HEK293T (cell line): ENCODE measurements around the gene RAD51B.
A peak's percentile ranks its signal among the peaks of the same experiment; 100 is the strongest.

Experiments
- CTCF ChIA-PET: fragments of 350-600 bp; formaldehyde crosslinking; extraction: SDS; loops from one replicate; lab custom pipeline; 2021; ENCODE audit warnings: antibody characterized with exemption, inconsistent platforms; lab: Yijun Ruan, JAX
- POLR2A ChIA-PET: fragments of 350-600 bp; formaldehyde crosslinking; extraction: SDS; loops from one replicate; lab custom pipeline; 2020; ENCODE audit warnings: antibody characterized with exemption, inconsistent platforms; lab: Yijun Ruan, JAX
- DNase-seq: peaks from one replicate; pipeline ENCODE4 v3.0.0; 2012; ENCODE audit warnings: mixed read lengths; ENCODE audit errors: extremely low spot score
- ARNT ChIP-seq: fragments of 450-650 bp; IDR thresholded peaks from 2 replicates; pipeline ENCODE4 v1.6.1; 2017; ENCODE audit warnings: mild to moderate bottlenecking
- BHLHE40 ChIP-seq: fragments of 450-650 bp; IDR thresholded peaks from 2 replicates; pipeline ENCODE4 v1.6.1; 2016; ENCODE audit warnings: mild to moderate bottlenecking, moderate library complexity, borderline replicate concordance
- CTBP1 ChIP-seq: fragments of 450-650 bp; IDR thresholded peaks from 2 replicates; pipeline ENCODE4 v1.6.1; 2016; ENCODE audit warnings: borderline replicate concordance
- ELF4 ChIP-seq: fragments of 450-650 bp; IDR thresholded peaks from 2 replicates; pipeline ENCODE4 v1.6.1; 2017; ENCODE audit warnings: antibody characterized with exemption
- FOXA1 ChIP-seq: fragments of 450-650 bp; IDR thresholded peaks from 2 replicates; pipeline ENCODE4 v1.6.1; 2016; ENCODE audit warnings: mild to moderate bottlenecking
- FOXK2 ChIP-seq: fragments of 450-650 bp; IDR thresholded peaks from 2 replicates; pipeline ENCODE4 v1.6.1; 2016; ENCODE audit warnings: mild to moderate bottlenecking
- FOXM1 ChIP-seq: fragments of 450-650 bp; IDR thresholded peaks from 2 replicates; pipeline ENCODE4 v1.6.1; 2017; ENCODE audit warnings: mild to moderate bottlenecking, borderline replicate concordance
- HDGF ChIP-seq: fragments of 450-650 bp; IDR thresholded peaks from 2 replicates; pipeline ENCODE4 v1.6.1; 2017; ENCODE audit warnings: antibody characterized with exemption, borderline replicate concordance
- L3MBTL2 ChIP-seq: fragments of 450-650 bp; conservative IDR thresholded peaks from 2 replicates; pipeline ENCODE4 v1.6.1; 2016; ENCODE audit warnings: mild to moderate bottlenecking
- LEF1 ChIP-seq: fragments of 450-650 bp; IDR thresholded peaks from 2 replicates; pipeline ENCODE4 v1.6.1; 2017; ENCODE audit warnings: mild to moderate bottlenecking, borderline replicate concordance
- NFRKB ChIP-seq: fragments of 450-650 bp; IDR thresholded peaks from 2 replicates; pipeline ENCODE4 v1.6.1; 2016; ENCODE audit warnings: mild to moderate bottlenecking, moderate library complexity
- PKNOX1 ChIP-seq: fragments of 450-650 bp; IDR thresholded peaks from 2 replicates; pipeline ENCODE4 v1.6.1; 2016
- SP1 ChIP-seq: fragments of 450-650 bp; IDR thresholded peaks from 2 replicates; pipeline ENCODE4 v1.6.1; 2017
- SUZ12 ChIP-seq: fragments of 450-650 bp; IDR thresholded peaks from 2 replicates; pipeline ENCODE4 v1.6.1; 2016; ENCODE audit warnings: mild to moderate bottlenecking
- TARDBP ChIP-seq: fragments of 450-650 bp; IDR thresholded peaks from 2 replicates; pipeline ENCODE4 v1.6.1; 2016
- ZNF384 ChIP-seq: fragments of 450-650 bp; IDR thresholded peaks from 2 replicates; pipeline ENCODE4 v1.6.1; 2016

Gene RAD51B

GRCh38 chr14:68543516-68543915, 723.9 kb downstream of the RAD51B start:
- ChIA-PET POLR2A (no interaction called here), CTCF (no interaction called here)
- TF ChIP-seq NFRKB (no peak), HDGF (no peak), L3MBTL2 (no peak), ELF4 (no peak), PKNOX1 (no peak), FOXK2 (no peak), SUZ12 (no peak), ARNT (no peak), FOXA1 (no peak), BHLHE40 (no peak), SP1 (no peak), FOXM1 (no peak), ZNF384 (no peak), CTBP1 (no peak), TARDBP (no peak), LEF1 (no peak)
- no peak for DNase-seq

GRCh38 chr14:68544081-68544892, 724.7 kb downstream of the RAD51B start:
- CTCF ChIA-PET, result no interaction called here
- no peak for TF ChIP-seq SP1
- TF ChIP-seq NFRKB, result no peak
- no peak for TF ChIP-seq CTBP1
- no peak for TF ChIP-seq L3MBTL2
- TF ChIP-seq ELF4, result no peak
- TF ChIP-seq TARDBP, result no peak
- no peak for TF ChIP-seq BHLHE40
- TF ChIP-seq LEF1, result no peak
- no peak for TF ChIP-seq PKNOX1
- no peak for TF ChIP-seq ZNF384
- TF ChIP-seq FOXA1, result no peak
- TF ChIP-seq SUZ12, result no peak
- no peak for TF ChIP-seq FOXK2
- no peak for TF ChIP-seq HDGF
- TF ChIP-seq ARNT, result no peak
- TF ChIP-seq FOXM1, result no peak
- DNase-seq, result no peak
- POLR2A ChIA-PET, result no interaction called here

GRCh38 chr14:68546839-68547238, 727.3 kb downstream of the RAD51B start:
- no peak for DNase-seq
- ChIA-PET POLR2A (interaction anchor here (0.5 kb wide), 1 partner anchor 650 kb away, joined by 3 read pairs; no protein-coding TSS in a partner anchor), CTCF (no interaction called here)
- no peak for TF ChIP-seq LEF1
- TF ChIP-seq ARNT, result no peak
- TF ChIP-seq FOXA1, result no peak
- TF ChIP-seq CTBP1, result no peak
- no peak for TF ChIP-seq PKNOX1
- no peak for TF ChIP-seq SUZ12
- no peak for TF ChIP-seq L3MBTL2
- TF ChIP-seq TARDBP, result no peak
- TF ChIP-seq FOXM1, result no peak

GRCh38 chr14:68547305-68548193, 728.0 kb downstream of the RAD51B start:
- TF ChIP-seq SP1 (no peak), ZNF384 (no peak), LEF1 (no peak)
- CTCF ChIA-PET, result no interaction called here
- DNase-seq, result peak; percentile 15
- POLR2A ChIA-PET, result interaction anchor here (0.5 to 1.0 kb wide), 2 partner anchors 41 to 649 kb away, joined by 3 read pairs; no protein-coding TSS in a partner anchor

GRCh38 chr14:68548194-68549076, 728.9 kb downstream of the RAD51B start:
- peak; percentile 82 for DNase-seq
- POLR2A ChIA-PET, result interaction anchor here (1.0 kb wide), 1 partner anchor 40 kb away, joined by 3 read pairs; no protein-coding TSS in a partner anchor
- TF ChIP-seq L3MBTL2, result no peak; the same call in 1 of the 2 replicates
- peak; percentile 96 for TF ChIP-seq PKNOX1
- no peak for TF ChIP-seq ZNF384
- TF ChIP-seq NFRKB, result no peak
- TF ChIP-seq FOXK2, result peak; percentile 63; the same call in 1 of the 2 replicates
- 0 out of 2 replicates have a peak, but pooled peaks have one; percentile 27 for TF ChIP-seq FOXM1
- TF ChIP-seq SUZ12, result no peak
- no peak for TF ChIP-seq ELF4
- no peak for TF ChIP-seq HDGF
- no peak for TF ChIP-seq TARDBP
- TF ChIP-seq LEF1, result no peak; the same call in 1 of the 2 replicates
- peak; percentile 86 for TF ChIP-seq CTBP1
- TF ChIP-seq ARNT, result peak; percentile 85
- no peak for TF ChIP-seq BHLHE40
- CTCF ChIA-PET, result interaction anchor here (0.6 to 1.0 kb wide), 4 partner anchors 9 to 490 kb away, joined by 3 to 6 read pairs (median 4); no protein-coding TSS in a partner anchor
